B cell (primary cell): ENCODE data around the gene CMTM7.

Experiments used
- EZH2 ChIP-seq: IDR thresholded peaks from 2 replicates; pipeline ENCODE4 v1.6.1; 2012; ENCODE audit warnings: borderline replicate concordance, low read depth, mild to moderate bottlenecking, moderate library complexity, low read length; ENCODE audit not compliant: insufficient read depth, poor library complexity, severe bottlenecking
- TF ChIP-seq, protein P1 (sequence below): fragments of 200-600 bp; IDR thresholded peaks from one replicate; pipeline ENCODE4 v1.8.0; 2022; ENCODE audit warnings: antibody characterized with exemption, mild to moderate bottlenecking

DNA sequence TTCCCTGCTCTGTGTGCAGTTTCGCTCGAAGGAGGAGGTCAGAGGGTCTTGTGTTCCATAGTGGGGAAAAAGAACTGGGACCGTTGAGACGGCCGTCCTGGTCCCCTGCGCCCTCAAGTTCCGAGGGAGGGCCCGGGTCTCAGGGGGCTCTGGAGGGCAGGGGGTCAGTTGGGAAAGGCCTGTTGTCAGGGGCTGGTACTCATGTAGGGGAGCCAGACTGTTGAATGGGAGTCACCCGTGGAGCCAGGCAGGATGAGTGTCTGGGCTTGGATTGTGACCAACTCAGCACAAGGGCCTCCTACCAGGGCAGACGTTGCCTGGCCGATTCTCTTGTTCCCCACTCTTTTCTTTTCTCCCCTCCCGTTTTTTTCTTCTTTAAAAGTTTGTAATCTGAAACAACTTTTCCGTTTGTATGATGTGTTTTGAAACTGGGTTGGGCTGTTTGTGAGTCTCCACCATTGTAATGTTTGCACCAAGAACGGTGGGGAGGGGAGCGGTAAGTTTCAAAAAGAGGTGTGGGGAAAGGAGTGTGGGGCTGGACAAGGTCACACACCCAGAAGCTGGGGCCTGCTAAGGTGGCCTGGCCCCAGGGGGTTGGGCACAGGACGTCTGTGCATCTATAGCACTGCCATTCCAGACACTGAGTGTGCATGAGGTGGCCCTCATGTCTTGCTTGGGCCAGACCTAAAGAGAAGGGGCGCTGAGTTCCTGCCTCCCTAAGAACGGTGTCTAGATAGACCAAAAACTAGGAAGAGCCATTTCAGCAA is 1.1 kb downstream of the CMTM7 start:
- no peak for TF ChIP-seq EZH2
- TF ChIP-seq, protein P1, sequence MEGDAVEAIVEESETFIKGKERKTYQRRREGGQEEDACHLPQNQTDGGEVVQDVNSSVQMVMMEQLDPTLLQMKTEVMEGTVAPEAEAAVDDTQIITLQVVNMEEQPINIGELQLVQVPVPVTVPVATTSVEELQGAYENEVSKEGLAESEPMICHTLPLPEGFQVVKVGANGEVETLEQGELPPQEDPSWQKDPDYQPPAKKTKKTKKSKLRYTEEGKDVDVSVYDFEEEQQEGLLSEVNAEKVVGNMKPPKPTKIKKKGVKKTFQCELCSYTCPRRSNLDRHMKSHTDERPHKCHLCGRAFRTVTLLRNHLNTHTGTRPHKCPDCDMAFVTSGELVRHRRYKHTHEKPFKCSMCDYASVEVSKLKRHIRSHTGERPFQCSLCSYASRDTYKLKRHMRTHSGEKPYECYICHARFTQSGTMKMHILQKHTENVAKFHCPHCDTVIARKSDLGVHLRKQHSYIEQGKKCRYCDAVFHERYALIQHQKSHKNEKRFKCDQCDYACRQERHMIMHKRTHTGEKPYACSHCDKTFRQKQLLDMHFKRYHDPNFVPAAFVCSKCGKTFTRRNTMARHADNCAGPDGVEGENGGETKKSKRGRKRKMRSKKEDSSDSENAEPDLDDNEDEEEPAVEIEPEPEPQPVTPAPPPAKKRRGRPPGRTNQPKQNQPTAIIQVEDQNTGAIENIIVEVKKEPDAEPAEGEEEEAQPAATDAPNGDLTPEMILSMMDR, result no peak
